Raji (cell line): ENCODE data around the gene DISC1.

Source experiments
- POLR2A ChIP-seq: IDR thresholded peaks from 2 replicates; pipeline ENCODE4 v1.6.1; 2011; ENCODE audit warnings: low read depth, low read length, control low read depth; ENCODE audit not compliant: insufficient read depth

The DISC1 gene

DNA sequence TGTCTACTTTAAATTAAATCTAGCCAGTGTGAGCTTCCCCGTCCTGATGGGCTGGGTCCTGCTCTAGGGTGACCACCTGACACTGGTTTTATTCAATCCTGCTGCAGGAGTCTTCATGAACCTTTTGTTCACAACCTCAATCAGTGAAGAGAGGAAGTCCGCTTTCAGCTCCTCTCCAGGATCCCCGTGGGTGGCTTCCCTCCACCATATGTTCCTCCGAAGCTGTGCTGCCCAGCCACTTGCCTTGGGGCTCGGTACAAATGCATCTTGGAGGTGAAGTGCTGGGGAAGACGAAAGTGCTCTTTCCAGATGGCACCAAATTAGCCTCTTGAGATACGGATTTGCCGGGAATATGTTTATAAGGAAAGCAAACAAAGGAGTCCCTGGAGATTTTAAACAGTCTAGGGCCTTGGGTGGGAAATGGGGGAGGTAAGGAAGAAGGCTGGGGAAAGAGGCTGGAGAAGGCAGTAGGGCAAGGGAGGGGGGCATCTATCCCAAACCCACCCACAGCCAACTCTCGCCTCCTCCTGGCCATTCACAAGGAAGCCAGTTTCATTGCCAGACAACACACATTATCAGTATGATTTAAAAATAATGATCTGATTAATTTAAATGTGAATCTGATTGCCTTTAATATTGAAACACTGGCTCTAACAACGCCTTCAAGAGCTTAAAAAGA lies 430.8 kb downstream of the DISC1 start:
- no peak for TF ChIP-seq POLR2A

GRCh38 chr1:232057896-232058274 lies 431.3 kb downstream of the DISC1 start:
- TF ChIP-seq POLR2A: no peak

- no peak for TF ChIP-seq POLR2A
Measured at GRCh38 chr1:232059726-232060374, 433.3 kb downstream of the DISC1 start.

GRCh38 chr1:232062967-232063366 lies 436.4 kb downstream of the DISC1 start:
- TF ChIP-seq POLR2A: no peak

- no peak for TF ChIP-seq POLR2A
Measured at GRCh38 chr1:232066521-232066920, 439.9 kb downstream of the DISC1 start.

GRCh38 chr1:232074265-232074664 lies 447.7 kb downstream of the DISC1 start:
- no peak for TF ChIP-seq POLR2A

DNA sequence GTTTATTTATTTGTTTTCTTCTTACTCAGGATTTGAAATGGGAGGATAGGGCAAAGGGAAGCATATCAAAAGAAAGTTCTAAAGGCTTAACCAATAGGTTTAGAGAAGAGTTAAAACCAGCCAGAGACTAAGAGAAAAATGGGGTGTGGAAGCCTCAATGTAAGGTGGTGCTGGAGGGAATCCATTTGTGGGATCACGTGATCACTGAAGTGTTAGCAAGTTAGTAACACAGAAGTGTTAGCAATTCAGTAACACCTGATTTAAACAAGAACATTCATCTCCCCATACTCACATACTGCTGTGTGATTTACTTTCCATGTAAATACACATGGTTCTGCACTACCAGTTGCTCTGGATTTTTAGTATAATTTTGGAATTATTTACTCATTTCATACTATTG lies 451.2 kb downstream of the DISC1 start:
- no peak for TF ChIP-seq POLR2A

GRCh38 chr1:232084584-232085223 lies 458.1 kb downstream of the DISC1 start:
- TF ChIP-seq POLR2A: no peak

- no peak for TF ChIP-seq POLR2A
Measured at GRCh38 chr1:232090816-232091215, 464.2 kb downstream of the DISC1 start.
